GM21528 (cell line): ENCODE measurements around the gene EIPR1.

Source experiments
- ATAC-seq: cut with Tn5 transposase; IDR thresholded peaks from one replicate; pipeline ENCODE4 v1.9.1; 2021; ENCODE audit warnings: mild to moderate bottlenecking, moderate library complexity; ENCODE audit not compliant: unreplicated experiment, low FRiP score

The EIPR1 gene

GRCh38 chr2:3256605-3257004 is 121.0 kb downstream of the EIPR1 start:
- no peak for ATAC-seq

- ATAC-seq = no peak
Observed at GRCh38 chr2:3256157-3256556, 121.5 kb downstream of the EIPR1 start.

- peak; percentile 69 for ATAC-seq
Observed at GRCh38 chr2:3254442-3254941, 123.1 kb downstream of the EIPR1 start.

GRCh38 chr2:3253913-3254441 is 123.6 kb downstream of the EIPR1 start:
- no peak for ATAC-seq

GRCh38 chr2:3251946-3252345 is 125.7 kb downstream of the EIPR1 start:
- ATAC-seq = no peak

GRCh38 chr2:3249476-3249962 is 128.1 kb downstream of the EIPR1 start:
- ATAC-seq = no peak

GRCh38 chr2:3248754-3249475 is 128.7 kb downstream of the EIPR1 start:
- no peak for ATAC-seq

- ATAC-seq = no peak
Observed at GRCh38 chr2:3246928-3247714, 130.5 kb downstream of the EIPR1 start.

GRCh38 chr2:3246406-3246805 is 131.2 kb downstream of the EIPR1 start:
- no peak for ATAC-seq

- no peak for ATAC-seq
Observed at GRCh38 chr2:3244486-3244885, 133.1 kb downstream of the EIPR1 start.

- ATAC-seq = no peak
Observed at GRCh38 chr2:3243804-3244203, 133.8 kb downstream of the EIPR1 start.

- peak; percentile 78 for ATAC-seq
Observed at GRCh38 chr2:3242747-3243369, 134.8 kb downstream of the EIPR1 start.

GRCh38 chr2:3241971-3242746 is 135.5 kb downstream of the EIPR1 start:
- peak; percentile 14 for ATAC-seq

- ATAC-seq = peak; percentile 64
Observed at GRCh38 chr2:3238951-3239841, 138.4 kb downstream of the EIPR1 start.

GRCh38 chr2:3236300-3237045 is 141.1 kb downstream of the EIPR1 start:
- ATAC-seq = no peak

GRCh38 chr2:3233877-3234276 is 143.7 kb downstream of the EIPR1 start:
- no peak for ATAC-seq

- ATAC-seq = no peak
Observed at GRCh38 chr2:3229221-3229620, 148.4 kb downstream of the EIPR1 start.

- no peak for ATAC-seq
Observed at GRCh38 chr2:3224681-3225080, 152.9 kb downstream of the EIPR1 start.
